ENCODE measurements around the gene ZFYVE28.

GRCh38 chr4:2241410-2242353, 176.8 kb downstream of the ZFYVE28 start, which contains the start of the genes HAUS3 and POLN:
- TF ChIP-seq POLR2AphosphoS5 (IDR thresholded peaks at IDR 0.05; ENCODE audit: low read length): peak; percentile 74
- no peak for TF ChIP-seq CBX3 (IDR thresholded peaks at IDR 0.05; ENCODE audit: borderline replicate concordance, low read depth)
- no peak for TF ChIP-seq CTCF (IDR thresholded peaks at IDR 0.05 in 2 of 3, conservative IDR thresholded peaks at IDR 0.05 in 1 of 3; ENCODE audit: control insufficient read depth in 2 of 3, extremely low read depth in 1 of 3, insufficient read depth in 1 of 3, low read depth in 3 of 3, low read length in 3 of 3)
- no peak for TF ChIP-seq SPI1 (IDR thresholded peaks at IDR 0.05; ENCODE audit: borderline replicate concordance, insufficient read depth, low read depth, low read length)

Measured in GM12878 (cell line).